ENCODE measurements around the gene LY6G5B. TPM values are rescaled to one million over a fixed set of nuclear protein-coding genes. Genes with fewer than 3 reads are reported as not detected.
"Not testable (repeated sequence)": the region's sequence is repeated elsewhere in the genome, so short reads cannot be mapped to it uniquely, and the experiment has no call there.

The LY6G5B gene
- polyA plus RNA-seq, 10 donors = 5.6 to 24.0 (median 10.9) TPM

GRCh38 chr6:31690231-31691077, 20.7 kb downstream of the LY6G5B start:
- no peak for DNase-seq

GRCh38 chr6:31691078-31691463, 21.3 kb downstream of the LY6G5B start:
- no peak for DNase-seq

GRCh38 chr6:31691564-31692108, 21.9 kb downstream of the LY6G5B start:
- no peak for DNase-seq

- DNase-seq = no peak
Observed at GRCh38 chr6:31692353-31692752, 22.6 kb downstream of the LY6G5B start.

- DNase-seq = no peak
Observed at GRCh38 chr6:31692886-31693285, 23.1 kb downstream of the LY6G5B start.

- DNase-seq = no peak
Observed at GRCh38 chr6:31693535-31693934, 23.8 kb downstream of the LY6G5B start.

GRCh38 chr6:31697555-31697954, 27.8 kb downstream of the LY6G5B start:
- no peak for DNase-seq

GRCh38 chr6:31700740-31701401, 31.1 kb downstream of the LY6G5B start:
- DNase-seq = no peak

GRCh38 chr6:31701666-31702404, 32.1 kb downstream of the LY6G5B start:
- peak; percentile 62 to 78 (median 74) for DNase-seq

GRCh38 chr6:31702405-31702818, 32.6 kb downstream of the LY6G5B start:
- DNase-seq = no peak

- peak; percentile 99 to 100 (median 99) for DNase-seq
Observed at GRCh38 chr6:31702819-31703716, 33.3 kb downstream of the LY6G5B start, which contains the start of gene ABHD16A. TSS of gene ABHD16A (minus strand) at chr6:31703324. CDS start at chr6:31703281, 43 bp downstream.

- no peak for DNase-seq
Observed at GRCh38 chr6:31705931-31706330, 36.2 kb downstream of the LY6G5B start.

- DNase-seq = no peak
Observed at GRCh38 chr6:31706599-31706998, 36.8 kb downstream of the LY6G5B start, which contains the start of gene LY6G6F. TSS of gene LY6G6F (plus strand) at chr6:31706866. CDS start at chr6:31706907, 41 bp downstream.

- DNase-seq = no peak
Observed at GRCh38 chr6:31707701-31708100, 37.9 kb downstream of the LY6G5B start.

- DNase-seq = no peak
Observed at GRCh38 chr6:31708224-31708623, 38.4 kb downstream of the LY6G5B start.

GRCh38 chr6:31709157-31709556, 39.4 kb downstream of the LY6G5B start:
- DNase-seq = not testable (repeated sequence)

- DNase-seq = no peak
Observed at GRCh38 chr6:31710523-31711219, 40.9 kb downstream of the LY6G5B start.

GRCh38 chr6:31711233-31711632, 41.5 kb downstream of the LY6G5B start:
- no peak for DNase-seq

- no peak for DNase-seq
Observed at GRCh38 chr6:31712296-31712695, 42.5 kb downstream of the LY6G5B start.

- no peak for DNase-seq
Observed at GRCh38 chr6:31713465-31713864, 43.7 kb downstream of the LY6G5B start.
